KBM-7 (cell line): ENCODE measurements around the gene BEGAIN.

Experiments used
- DNase-seq: peaks from one replicate; pipeline ENCODE4 v3.0.0-alpha.2; 2015
- in situ Hi-C: fragments of 300-500 bp; cut with MboI; formaldehyde crosslinking; loops from 2 replicates; pipeline ENCODE4 v1.14.3; 2020; ENCODE audit warnings: low sequenced_read_pairs, low pct_unique_long_range_greater_than_20kb, mixed read lengths

The BEGAIN gene

DNA sequence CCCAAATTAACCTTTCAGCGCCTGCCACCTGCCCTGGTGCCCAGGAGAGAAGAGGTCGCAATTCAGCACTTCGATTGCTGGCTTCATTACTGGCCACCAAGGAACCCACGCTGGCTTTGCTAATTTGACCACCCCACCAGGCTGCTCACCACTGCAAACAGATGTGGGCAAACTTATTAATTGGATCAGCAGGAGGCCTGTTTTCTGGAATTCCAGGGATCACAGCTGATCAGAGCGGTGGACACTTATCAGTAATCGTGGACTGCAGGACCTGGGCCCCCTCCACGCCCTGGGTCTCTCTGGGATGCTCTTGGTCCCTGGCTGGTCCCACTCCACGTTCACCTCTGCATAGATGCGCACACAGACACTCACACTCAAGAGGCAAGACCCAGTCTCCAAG is 27.8 kb downstream of the BEGAIN start:
- no peak for DNase-seq
- in situ Hi-C loops, result no loop called here

- in situ Hi-C loops, result no loop called here
- DNase-seq, result no peak
These were observed 28.3 kb downstream of the BEGAIN start for GRCh38 chr14:100558966-100559365.

GRCh38 chr14:100558226-100558625 is 29.0 kb downstream of the BEGAIN start:
- in situ Hi-C loops, result no loop called here
- no peak for DNase-seq

- in situ Hi-C loops, result no loop called here
- DNase-seq, result no peak
These were observed 29.6 kb downstream of the BEGAIN start for GRCh38 chr14:100557658-100558057.

DNA sequence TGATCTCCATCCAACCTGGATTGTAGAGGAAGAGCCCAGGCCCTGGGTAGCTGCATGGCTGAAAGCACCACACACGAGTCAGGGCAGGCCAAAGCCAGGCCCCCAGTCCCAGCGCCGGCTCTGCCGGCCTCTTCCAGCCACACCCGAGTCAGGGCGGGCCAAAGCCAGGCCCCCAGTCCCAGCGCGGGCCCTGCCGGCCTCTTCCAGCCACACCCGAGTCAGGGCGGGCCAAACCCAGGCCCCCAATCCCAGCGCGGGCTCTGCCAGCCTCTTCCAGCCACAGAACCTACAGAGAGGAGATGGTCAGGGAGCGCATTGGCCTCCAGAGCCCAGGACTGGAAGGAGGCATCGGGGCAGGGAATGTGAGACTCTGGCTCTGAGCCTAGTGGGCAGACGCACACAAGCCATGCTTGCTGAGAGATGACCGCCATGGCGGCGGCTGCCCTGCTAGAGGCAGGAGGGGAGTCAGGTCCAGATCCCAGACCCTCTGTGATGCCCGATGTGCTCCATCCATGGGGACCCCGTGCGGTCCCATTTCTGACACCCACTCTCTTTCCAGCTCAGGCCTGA is 30.2 kb downstream of the BEGAIN start:
- no peak for DNase-seq
- in situ Hi-C loops, result no loop called here

DNA sequence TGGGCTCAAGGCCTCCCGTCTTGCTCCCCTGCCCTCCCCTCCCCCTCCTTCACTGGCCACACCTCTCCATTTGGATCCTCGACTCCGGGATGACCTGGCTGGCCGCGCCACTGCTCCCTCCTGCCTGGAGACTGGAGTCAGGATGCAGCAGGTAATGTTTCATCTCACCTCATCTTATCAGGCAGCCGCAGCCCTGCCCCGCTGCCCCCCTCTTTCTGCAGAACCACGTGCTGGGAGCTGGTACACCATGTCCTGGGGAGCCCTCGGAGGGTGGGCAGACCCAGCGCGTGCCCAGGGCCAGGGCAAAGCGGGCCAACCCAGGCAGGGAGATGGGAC is 31.1 kb downstream of the BEGAIN start:
- in situ Hi-C loops, result no loop called here
- no peak for DNase-seq

DNA sequence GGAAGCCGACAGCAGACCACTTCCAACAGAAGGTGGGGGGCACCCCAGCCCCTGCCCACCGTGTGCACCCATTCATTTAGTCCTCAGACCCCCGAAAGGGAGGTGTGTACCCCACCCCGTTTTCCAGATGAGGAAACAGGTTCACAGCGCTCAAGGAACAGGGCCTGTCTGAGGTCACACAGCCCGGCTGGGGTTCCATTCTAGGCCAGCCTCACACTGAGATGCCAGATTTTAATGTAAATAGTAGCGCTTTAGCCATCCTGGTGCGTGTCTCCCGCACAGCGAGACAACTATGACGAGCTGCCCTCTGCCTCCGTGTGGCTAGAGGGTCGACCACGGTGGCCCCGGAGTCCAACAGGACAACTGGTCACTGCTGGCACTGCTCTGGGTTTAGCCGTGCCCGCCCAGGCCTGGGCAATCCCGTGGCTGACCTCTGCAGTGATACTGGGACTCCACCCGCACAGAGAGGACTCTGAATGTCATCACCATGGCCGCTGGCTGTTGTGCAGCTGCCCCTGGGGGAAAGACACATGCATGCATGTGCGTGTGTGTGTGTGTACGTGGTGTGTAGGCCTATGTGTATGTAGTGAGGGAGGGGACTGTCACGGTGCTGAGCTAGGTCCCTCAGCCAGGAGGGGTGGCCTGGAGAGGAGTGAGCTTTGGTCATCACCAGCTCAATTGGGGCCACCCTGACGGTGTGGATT is 31.6 kb downstream of the BEGAIN start:
- in situ Hi-C loops, result no loop called here
- no peak for DNase-seq

- in situ Hi-C loops, result no loop called here
These were observed 32.4 kb downstream of the BEGAIN start for GRCh38 chr14:100554696-100555320.

GRCh38 chr14:100554082-100554677 is 33.0 kb downstream of the BEGAIN start:
- DNase-seq, result peak; percentile 67
- in situ Hi-C loops, result no loop called here

More at GRCh38 chr14:100554696-100555320, 32.4 kb downstream of the BEGAIN start:
- no peak for DNase-seq

- in situ Hi-C loops, result no loop called here
- DNase-seq, result no peak
These were observed 33.7 kb downstream of the BEGAIN start for GRCh38 chr14:100553471-100553870.

- in situ Hi-C loops, result no loop called here
- DNase-seq, result no peak
These were observed 34.6 kb downstream of the BEGAIN start for GRCh38 chr14:100552524-100553125.

DNA sequence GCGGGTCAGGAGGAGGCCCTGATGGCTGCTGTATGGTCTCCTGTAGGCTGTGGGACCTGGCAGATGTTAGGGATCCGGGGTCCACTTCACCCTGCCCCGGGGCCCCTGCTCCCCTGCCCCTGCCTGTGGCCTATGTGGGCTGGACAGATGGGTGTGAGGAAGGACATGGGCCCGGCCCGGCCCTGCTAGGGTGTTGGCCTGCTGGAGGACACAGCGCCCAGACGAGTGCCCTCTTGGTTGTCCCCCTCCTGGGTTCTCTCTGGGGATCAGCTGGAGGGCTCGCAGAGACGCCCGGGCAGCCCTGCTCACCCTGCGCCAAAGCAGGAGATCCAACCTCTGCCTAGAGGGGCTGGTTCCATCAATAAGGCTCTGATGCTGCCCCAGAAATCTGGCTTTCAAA is 36.2 kb downstream of the BEGAIN start:
- DNase-seq, result no peak
- in situ Hi-C loops, result no loop called here

DNA sequence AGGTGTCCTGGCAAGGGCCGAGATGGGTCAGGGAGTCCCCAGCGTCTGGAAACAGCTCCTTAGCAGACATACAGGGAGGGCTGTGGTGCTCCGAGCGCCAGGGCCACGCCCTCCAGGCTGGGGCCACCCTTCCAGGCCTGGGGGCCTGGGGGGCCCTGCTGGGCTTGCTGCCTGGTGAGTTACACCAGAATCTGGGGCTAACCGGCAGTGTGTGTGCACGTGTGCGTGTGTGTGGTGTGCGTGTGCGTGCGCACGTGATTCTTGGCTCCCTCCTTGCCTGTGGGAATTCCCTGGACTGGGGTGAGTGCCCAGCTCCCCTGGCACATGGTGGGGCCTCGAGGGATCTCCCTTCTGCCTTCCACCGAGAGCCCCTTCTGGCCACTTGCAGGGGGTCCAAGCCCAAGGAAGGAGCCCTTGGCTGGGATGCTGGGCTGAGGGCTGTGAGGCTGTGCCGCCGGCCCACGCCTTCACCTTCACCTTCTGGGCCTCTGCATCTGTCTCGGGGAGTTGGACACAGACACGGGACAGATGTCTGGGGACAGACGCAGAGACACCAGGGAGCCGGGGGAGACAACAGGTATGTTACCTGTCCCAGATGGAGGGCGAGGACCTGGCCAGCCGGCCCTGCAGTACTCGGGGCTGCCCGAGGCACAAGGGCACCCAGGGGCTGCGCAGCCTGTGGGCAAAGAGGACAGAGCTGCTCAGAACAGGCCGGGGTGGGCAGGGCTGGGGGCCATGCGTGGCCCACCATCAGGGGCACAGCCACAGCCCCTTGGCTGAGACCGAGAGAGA is 37.2 kb downstream of the BEGAIN start:
- no peak for DNase-seq
- in situ Hi-C loops, result no loop called here

DNA sequence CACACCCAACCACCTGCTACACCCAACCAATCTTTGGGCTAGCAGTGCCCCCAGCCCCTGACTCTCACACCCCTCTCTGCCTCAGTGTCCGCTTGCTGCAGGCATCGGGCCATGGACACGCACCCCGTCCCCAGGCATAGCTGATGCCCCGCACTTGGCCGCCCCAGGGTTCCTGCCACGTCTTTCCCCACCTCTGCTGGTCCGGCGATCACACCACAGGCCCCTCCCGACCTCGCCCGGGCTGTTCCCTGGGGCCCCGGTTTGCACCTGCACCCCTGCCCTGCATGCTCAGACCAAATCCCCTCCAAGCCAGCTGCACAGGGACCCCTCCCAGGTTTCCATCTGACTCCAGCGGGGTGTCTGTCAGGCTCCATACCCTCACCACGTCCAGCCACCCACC is 38.3 kb downstream of the BEGAIN start:
- in situ Hi-C loops, result no loop called here
- DNase-seq, result no peak

- in situ Hi-C loops, result no loop called here
- no peak for DNase-seq
These were observed 38.9 kb downstream of the BEGAIN start for GRCh38 chr14:100548295-100548655.

DNA sequence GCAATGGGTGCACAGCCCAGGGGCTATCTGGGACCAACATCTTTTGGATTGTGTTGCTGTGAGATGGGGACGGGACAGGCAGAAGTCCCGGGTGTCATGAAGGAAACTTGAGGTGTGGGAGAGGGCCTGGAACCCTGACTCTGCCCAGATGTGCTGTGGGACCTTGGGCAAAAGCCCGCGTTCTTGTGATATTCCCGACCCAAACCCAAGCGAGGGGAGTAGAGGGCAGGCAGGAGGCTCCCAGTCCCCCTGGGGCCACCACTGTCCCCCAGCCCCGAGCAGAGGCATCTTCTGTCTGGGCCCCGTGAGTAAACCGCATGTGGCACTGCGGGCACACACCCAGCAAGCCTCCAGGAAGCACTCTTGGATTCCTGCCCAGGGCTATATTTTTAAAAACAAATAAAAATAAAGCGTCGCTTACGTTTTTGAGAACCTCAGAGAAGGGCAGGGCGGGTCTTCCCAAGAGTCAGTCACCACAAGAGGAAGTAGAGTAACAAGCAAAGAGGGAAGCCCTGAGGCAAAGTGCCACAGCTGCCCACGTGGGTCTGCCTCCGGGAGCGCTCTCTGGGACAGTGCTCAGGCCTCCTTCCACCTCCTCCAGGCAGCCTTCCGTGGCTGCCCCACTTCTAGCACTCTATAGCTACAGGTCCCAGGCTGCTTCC is 39.5 kb downstream of the BEGAIN start:
- in situ Hi-C loops, result no loop called here
- DNase-seq, result peak; percentile 90

DNA sequence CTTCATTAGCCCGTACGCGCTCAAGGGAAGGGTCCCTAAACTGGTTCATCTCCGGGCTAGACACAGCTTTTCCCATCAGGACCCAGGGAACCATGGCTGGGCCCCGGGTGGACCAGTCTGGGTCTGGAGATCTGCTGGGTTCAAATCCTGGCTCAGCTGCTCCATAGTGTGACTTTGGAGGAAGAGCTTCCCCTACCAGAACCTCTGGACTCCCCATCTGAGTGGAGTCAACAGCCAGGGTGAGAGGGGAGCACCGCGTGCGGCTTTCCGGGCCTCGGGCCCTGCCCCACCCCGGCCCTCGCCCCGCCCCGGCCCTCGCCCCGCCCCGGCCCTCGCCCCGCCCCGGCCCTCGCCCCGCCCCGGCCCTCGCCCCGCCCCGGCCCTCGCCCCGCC is 41.2 kb downstream of the BEGAIN start:
- in situ Hi-C loops, result no loop called here
- no peak for DNase-seq

DNA sequence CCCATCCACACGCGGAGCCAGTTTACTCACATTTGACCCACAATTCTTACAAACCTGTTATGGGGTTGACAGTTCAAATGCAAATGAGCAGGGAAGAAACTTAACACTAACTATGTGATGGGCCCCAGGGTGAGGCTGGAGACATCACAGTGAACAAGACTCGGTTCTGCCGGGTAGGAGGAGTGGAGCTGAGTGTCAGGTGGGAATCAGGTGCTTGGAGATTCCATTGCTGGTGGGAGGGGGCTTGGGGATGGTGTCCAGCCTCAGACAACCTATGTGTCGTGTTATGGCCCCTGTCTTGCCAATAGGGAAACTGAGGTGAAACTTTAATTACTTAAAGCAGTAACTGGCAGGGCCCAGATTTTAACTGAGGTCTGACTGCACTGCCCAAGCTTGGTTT is 41.9 kb downstream of the BEGAIN start:
- in situ Hi-C loops, result no loop called here
- DNase-seq, result no peak
